ENCODE measurements around the gene PRM2. TPM values are rescaled to one million over a fixed set of nuclear protein-coding genes. Genes with fewer than 3 reads are reported as not detected.

The PRM2 gene
- total RNA-seq, 2 donors from 2014 or later, result not detected

GRCh38 chr16:11264155-11264832 lies 12.0 kb downstream of the PRM2 start:
- Histone ChIP-seq H3K9me3 (ENCODE audit: control insufficient read depth, low read length) (no peaks in the 10 kb centered on the region), H3K4me3 (ENCODE audit: low read length) (no peak overlapping the region), H3K4me1 (ENCODE audit: control insufficient read depth, insufficient read depth, low read length) (no peaks in the 10 kb centered on the region), H3K27me3 (ENCODE audit: control insufficient read depth, insufficient read depth, low read length, poor library complexity, severe bottlenecking) (no peaks in the 10 kb centered on the region), H3K36me3 (ENCODE audit: control insufficient read depth, insufficient read depth, low read length) (no peaks in the 10 kb centered on the region), H3K27ac (ENCODE audit: low read depth, low read length) (no peak overlapping the region), H3K9ac (ENCODE audit: extremely low read depth, low read length, poor library complexity, severe bottlenecking) (no peak overlapping the region)
- H3K9me3 Mint-ChIP-seq, result no peaks in the 10 kb centered on the region
- WGBS, 2 experiments (ENCODE audit: insufficient coverage in 1 of 2, insufficient read length in 1 of 2), result 85 to 100% methylated on average over 1 to 9 of the region's 9 CpGs
- H3K36me3 Mint-ChIP-seq (ENCODE audit: low read depth), result no peaks in the 10 kb centered on the region
- H3K27me3 Mint-ChIP-seq (ENCODE audit: insufficient read depth), result peaks cover 6% of the 10 kb centered on the region
- no peak overlapping the region for H3K27ac Mint-ChIP-seq
- no peak overlapping the region for H3K4me3 Mint-ChIP-seq
- TF ChIP-seq CTCF (conservative IDR thresholded peaks at IDR 0.05), result no peak
- no peak for DNase-seq
- H3K4me1 Mint-ChIP-seq, result no peaks in the 10 kb centered on the region

GRCh38 chr16:11263737-11264136 lies 12.5 kb downstream of the PRM2 start:
- Mint-ChIP-seq H3K4me3 (no peak overlapping the region), H3K9me3 (no peaks in the 10 kb centered on the region), H3K4me1 (no peaks in the 10 kb centered on the region), H3K36me3 (ENCODE audit: low read depth) (no peaks in the 10 kb centered on the region), H3K27ac (no peak overlapping the region), H3K27me3 (ENCODE audit: insufficient read depth) (peaks cover 6% of the 10 kb centered on the region)
- Histone ChIP-seq H3K9ac (ENCODE audit: extremely low read depth, low read length, poor library complexity, severe bottlenecking) (no peak overlapping the region), H3K36me3 (ENCODE audit: control insufficient read depth, insufficient read depth, low read length) (no peaks in the 10 kb centered on the region), H3K9me3 (ENCODE audit: control insufficient read depth, low read length) (no peaks in the 10 kb centered on the region), H3K4me3 (ENCODE audit: low read length) (no peak overlapping the region), H3K27me3 (ENCODE audit: control insufficient read depth, insufficient read depth, low read length, poor library complexity, severe bottlenecking) (no peaks in the 10 kb centered on the region), H3K27ac (ENCODE audit: low read depth, low read length) (no peak overlapping the region), H3K4me1 (ENCODE audit: control insufficient read depth, insufficient read depth, low read length) (no peaks in the 10 kb centered on the region)
- WGBS, 2 experiments (ENCODE audit: insufficient coverage in 1 of 2, insufficient read length in 1 of 2), result 87 to 89% methylated on average over 2 to 4 of the region's 4 CpGs
- no peak for TF ChIP-seq CTCF (conservative IDR thresholded peaks at IDR 0.05)
- no peak for DNase-seq

GRCh38 chr16:11262915-11263314 lies 13.4 kb downstream of the PRM2 start:
- DNase-seq, result no peak
- Histone ChIP-seq H3K9me3 (ENCODE audit: control insufficient read depth, low read length) (no peaks in the 10 kb centered on the region), H3K4me3 (ENCODE audit: low read length) (no peak overlapping the region), H3K27ac (ENCODE audit: low read depth, low read length) (no peak overlapping the region), H3K27me3 (ENCODE audit: control insufficient read depth, insufficient read depth, low read length, poor library complexity, severe bottlenecking) (no peaks in the 10 kb centered on the region), H3K4me1 (ENCODE audit: control insufficient read depth, insufficient read depth, low read length) (no peaks in the 10 kb centered on the region), H3K36me3 (ENCODE audit: control insufficient read depth, insufficient read depth, low read length) (no peaks in the 10 kb centered on the region), H3K9ac (ENCODE audit: extremely low read depth, low read length, poor library complexity, severe bottlenecking) (no peak overlapping the region)
- Mint-ChIP-seq H3K27me3 (ENCODE audit: insufficient read depth) (peaks cover 6% of the 10 kb centered on the region), H3K27ac (no peak overlapping the region), H3K4me3 (no peak overlapping the region), H3K4me1 (no peaks in the 10 kb centered on the region), H3K36me3 (ENCODE audit: low read depth) (no peaks in the 10 kb centered on the region), H3K9me3 (no peaks in the 10 kb centered on the region)
- WGBS, 2 experiments (ENCODE audit: insufficient coverage in 1 of 2, insufficient read length in 1 of 2), result 89 to 93% methylated on average over 7 to 8 of the region's 8 CpGs
- TF ChIP-seq CTCF (conservative IDR thresholded peaks at IDR 0.05), result no peak

Measured in endodermal cell (in vitro differentiated cells).